Measurements from ENCODE around the gene CCIN.

DNA sequence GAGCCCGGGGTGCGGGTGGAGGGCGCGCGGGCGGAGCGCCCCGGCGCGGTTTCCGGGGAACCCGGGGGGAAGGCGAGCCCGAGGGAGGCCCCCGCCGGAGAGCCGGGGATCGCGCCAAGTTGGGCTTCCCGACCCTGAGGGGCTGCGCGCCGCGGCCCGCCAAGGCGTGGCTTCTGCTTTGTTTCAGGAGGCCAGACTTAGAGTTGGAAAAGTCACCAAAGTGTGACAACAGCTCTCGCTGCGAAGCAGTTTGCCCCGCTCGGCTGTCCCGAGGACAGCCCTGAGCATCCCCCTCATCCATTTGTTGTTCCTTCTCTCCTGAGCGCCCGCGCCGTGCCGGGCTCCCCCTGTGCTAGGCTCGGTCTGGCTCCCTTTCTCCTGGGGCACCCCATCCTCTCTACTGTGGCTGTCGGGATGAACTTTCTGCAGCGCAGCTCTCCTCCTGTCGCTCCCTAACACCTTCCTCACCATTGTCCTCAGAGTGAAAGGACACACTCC is 32.2 kb upstream of the CCIN start:
- no peak for TF ChIP-seq ZNF274 (IDR thresholded peaks at IDR 0.05; ENCODE audit: low read depth, low read length)
- no peak for TF ChIP-seq SUZ12 (IDR thresholded peaks at IDR 0.05; ENCODE audit: extremely low read depth, insufficient read depth, insufficient read length)
- TF ChIP-seq YY1 (IDR thresholded peaks at IDR 0.05; ENCODE audit: insufficient read depth, insufficient read length), result no peak
